Activated effector memory CD4-positive, alpha-beta T cell treated with anti-CD3 and anti-CD28 coated beads, Interleukin-2, amount 50 U/mL, for 16 hours (primary cell): ENCODE results near the gene DCUN1D2.
"Not testable (repeated sequence)": the region's sequence is repeated elsewhere in the genome, so short reads cannot be mapped to it uniquely, and the experiment has no call there.

Experiments used
- DNase-seq: peaks from one replicate; pipeline ENCODE4 v3.0.0-alpha.2; 2020

The DCUN1D2 gene

GRCh38 chr13:113442354-113442984, 48.0 kb downstream of the DCUN1D2 start:
- no peak for DNase-seq

DNA sequence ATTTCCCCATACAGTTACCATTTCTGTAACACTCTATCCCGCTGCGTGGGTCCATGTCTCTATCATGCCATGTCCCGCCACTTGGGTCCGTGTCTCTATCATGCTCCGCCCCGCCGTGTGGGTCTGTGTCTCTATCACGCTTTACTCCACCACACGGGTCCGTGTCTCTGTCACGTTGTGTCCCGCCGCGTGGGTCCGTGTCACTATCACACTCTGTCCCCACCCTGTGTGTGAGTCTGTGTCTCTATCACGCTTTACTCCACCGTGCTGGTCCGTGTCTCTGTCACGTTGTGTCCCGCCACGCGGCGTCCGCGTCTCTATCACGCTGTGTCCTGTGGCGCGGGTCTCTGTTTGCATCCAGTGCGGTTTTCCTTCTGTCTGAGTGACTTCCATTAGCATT, 48.9 kb downstream of the DCUN1D2 start:
- no peak for DNase-seq

DNA sequence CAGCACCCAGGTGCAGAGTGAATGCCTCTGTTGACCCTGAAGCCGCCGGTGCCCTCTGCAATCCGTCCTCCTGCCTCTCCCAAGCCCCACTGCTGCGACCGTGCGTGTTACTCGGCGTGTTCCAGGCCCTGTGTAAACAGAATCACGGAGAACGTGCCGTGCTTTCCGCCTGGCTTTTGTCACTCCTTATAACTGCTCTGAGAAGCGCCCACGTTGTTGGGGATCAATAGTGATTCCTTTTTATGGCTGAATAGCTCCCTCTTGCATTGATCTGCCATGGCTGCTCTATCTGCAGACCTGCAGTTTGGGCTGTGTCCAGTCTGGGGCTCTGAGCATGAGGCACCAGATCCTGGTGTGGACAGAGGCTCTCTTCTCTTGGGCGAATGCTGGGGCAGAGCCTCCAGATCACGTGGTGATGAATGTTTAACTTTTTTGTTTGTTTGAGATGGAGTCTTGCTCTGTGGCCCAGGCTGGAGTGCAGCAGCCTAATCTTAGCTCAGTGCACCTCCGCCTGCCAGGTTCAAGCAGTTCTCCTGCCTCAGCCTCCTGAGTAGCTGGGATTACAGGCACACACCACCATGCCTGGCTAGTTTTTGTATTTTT, 53.0 kb downstream of the DCUN1D2 start:
- no peak for DNase-seq

GRCh38 chr13:113436866-113437265, 53.6 kb downstream of the DCUN1D2 start:
- not testable (repeated sequence) for DNase-seq

GRCh38 chr13:113435907-113436306, 54.6 kb downstream of the DCUN1D2 start:
- not testable (repeated sequence) for DNase-seq

- no peak for DNase-seq
These were observed 57.1 kb downstream of the DCUN1D2 start for GRCh38 chr13:113433391-113433916.

GRCh38 chr13:113432506-113433270, 57.8 kb downstream of the DCUN1D2 start:
- DNase-seq = no peak

GRCh38 chr13:113431171-113431570, 59.3 kb downstream of the DCUN1D2 start:
- no peak for DNase-seq

GRCh38 chr13:113430378-113431110, 60.0 kb downstream of the DCUN1D2 start:
- DNase-seq = no peak

DNA sequence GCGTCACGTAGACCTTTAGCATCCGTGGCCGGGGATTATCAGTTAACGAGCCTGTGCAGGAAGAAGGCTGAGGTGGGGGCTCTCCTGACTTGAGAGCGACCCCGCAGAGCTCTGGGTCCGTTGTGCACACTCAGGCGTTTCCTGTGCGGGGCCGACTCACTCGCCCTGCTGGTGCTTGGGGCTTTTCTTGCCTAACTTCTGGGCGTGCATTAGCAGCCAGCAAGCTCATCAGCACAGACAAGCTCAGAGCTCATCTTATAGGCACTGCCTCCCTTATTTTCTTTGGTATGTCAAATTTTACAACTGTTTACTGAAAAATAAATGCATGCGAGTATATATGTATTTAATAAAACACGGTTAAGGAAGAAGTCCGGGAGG, 60.9 kb downstream of the DCUN1D2 start:
- no peak for DNase-seq

DNA sequence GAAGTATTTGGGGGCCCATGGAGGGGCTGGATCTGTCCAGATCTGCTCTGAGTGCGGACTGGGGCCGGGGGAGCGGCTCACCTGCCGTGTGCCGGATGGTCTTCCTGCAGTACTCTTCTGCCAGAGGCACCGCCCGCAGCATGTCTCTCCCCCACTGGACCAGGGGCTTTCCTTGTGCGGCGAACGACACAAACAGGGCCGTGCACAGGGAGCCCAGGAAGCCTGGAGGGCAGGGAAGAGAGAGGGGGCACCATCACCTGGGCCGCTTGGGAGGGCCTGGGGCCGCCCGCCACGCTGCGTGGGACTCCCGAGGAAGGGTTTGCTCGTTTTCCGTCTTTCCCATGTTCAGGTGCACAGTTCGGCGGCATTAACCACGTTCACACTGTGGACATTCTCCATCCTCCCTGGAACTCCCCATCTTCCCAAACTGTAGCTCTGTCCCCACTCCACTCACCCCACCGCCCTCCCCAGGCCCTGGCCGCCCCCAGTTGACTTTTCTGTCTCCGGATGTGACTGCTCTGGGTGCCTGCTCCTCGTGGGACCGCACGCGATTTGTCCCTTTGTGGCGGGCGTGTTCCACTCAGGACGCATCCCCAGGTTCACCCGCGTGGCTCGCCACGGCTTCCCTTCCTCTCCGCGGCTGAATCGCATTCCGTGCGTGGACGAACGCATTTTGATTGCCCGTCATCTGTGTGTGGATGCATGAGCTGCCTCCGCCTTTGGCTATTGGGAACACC, 61.5 kb downstream of the DCUN1D2 start:
- DNase-seq = no peak

DNA sequence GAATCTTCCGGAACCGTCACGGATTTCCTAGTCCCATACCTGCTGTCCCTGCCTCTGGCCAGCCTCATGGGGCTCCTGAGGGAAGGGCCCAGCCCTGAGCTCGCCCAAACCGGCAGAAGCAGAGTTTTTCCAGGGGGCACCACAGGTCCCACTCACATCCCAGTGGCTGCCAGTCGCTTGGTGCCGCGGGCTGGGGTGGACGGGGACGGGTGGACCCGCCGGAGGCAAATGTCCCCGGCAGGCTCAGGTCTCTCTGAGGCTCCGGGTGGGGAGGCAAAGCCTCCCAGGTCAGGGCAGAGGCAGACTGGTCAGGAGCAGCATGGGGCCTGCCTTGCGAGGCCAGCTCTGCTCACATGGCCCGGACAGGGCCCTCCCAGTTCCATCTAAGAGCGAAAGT, 62.0 kb downstream of the DCUN1D2 start:
- DNase-seq = no peak

- DNase-seq = no peak
These were observed 62.7 kb downstream of the DCUN1D2 start for GRCh38 chr13:113427562-113428468.

- no peak for DNase-seq
These were observed 63.9 kb downstream of the DCUN1D2 start for GRCh38 chr13:113426591-113426986.

- DNase-seq = no peak
These were observed 64.4 kb downstream of the DCUN1D2 start for GRCh38 chr13:113425941-113426590.

GRCh38 chr13:113423520-113424163, 66.9 kb downstream of the DCUN1D2 start:
- no peak for DNase-seq

DNA sequence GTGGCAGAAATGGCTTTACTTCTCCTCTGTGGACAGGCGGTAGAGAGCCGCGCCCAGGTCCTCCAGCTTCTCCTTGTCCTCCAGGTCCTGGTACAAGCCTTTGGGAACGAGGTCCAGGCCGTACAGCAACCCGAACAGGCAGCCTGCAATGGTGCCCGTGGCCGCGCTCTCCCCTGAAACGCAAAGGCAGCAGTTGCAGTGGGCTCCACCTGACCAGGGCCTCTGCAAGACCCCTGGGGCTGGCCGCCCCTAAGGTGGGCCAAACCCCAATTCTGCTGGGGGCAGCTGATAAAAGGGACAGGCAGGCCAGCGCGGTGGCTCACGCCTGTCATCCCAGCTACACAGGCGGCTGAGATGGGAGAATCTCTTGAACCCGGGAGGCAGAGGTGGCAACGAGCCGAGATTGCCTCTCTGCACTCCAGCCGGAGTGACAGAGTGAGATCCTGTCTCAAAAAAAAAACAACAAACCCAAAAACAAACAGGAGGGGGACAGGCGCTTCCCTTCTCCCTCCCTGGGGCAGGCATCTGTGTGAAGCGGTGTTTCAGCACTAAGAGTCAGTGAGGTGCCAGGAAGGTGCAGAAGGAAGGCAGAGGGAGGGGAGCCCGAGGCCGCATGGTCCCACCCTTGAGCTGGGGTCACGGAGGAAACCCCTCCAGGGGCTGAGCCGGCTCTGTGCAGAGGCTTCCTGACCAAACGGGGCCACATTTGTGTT, 67.5 kb downstream of the DCUN1D2 start:
- no peak for DNase-seq

- DNase-seq = no peak
These were observed 68.7 kb downstream of the DCUN1D2 start for GRCh38 chr13:113421673-113422270.
